Calu3 (cell line): ENCODE measurements around the gene TEX14. TPM values are rescaled to one million over a fixed set of nuclear protein-coding genes. Genes with fewer than 3 reads are reported as not detected.

Source experiments
- BruUV-seq: library from RNA; stranded (reverse); fragments of 400-500 nt; replicated peaks from 2 replicates; lab custom pipeline; 2021; lab: Mats Ljungman, UMichigan
- CTCF ChIA-PET: fragments of 300-600 bp; sonication (Branson Sonifier 250); formaldehyde crosslinking; loops from one replicate; lab custom pipeline; 2022; ENCODE audit warnings: antibody characterized with exemption; lab: Charles Lee
- DNase-seq: peaks from one replicate; pipeline ENCODE4 v3.0.0; 2022
- H3K27ac Mint-ChIP-seq: one replicate; pipeline ENCODE4 v1.8.0; 2022; ENCODE audit warnings: mixed read lengths; ENCODE audit not compliant: unreplicated experiment
- H3K27me3 Mint-ChIP-seq: one replicate; pipeline ENCODE4 v1.8.0; 2022; ENCODE audit warnings: mixed read lengths; ENCODE audit not compliant: unreplicated experiment
- H3K36me3 Mint-ChIP-seq: one replicate; pipeline ENCODE4 v1.8.0; 2022; ENCODE audit warnings: mild to moderate bottlenecking, moderate library complexity, mixed read lengths; ENCODE audit not compliant: insufficient read depth, unreplicated experiment
- H3K4me1 Mint-ChIP-seq: one replicate; pipeline ENCODE4 v1.8.0; 2022; ENCODE audit warnings: mild to moderate bottlenecking, low read depth, mixed read lengths; ENCODE audit not compliant: unreplicated experiment
- H3K4me3 Mint-ChIP-seq: one replicate; pipeline ENCODE4 v1.8.0; 2022; ENCODE audit warnings: mild to moderate bottlenecking, low read depth, moderate library complexity, mixed read lengths; ENCODE audit not compliant: unreplicated experiment
- H3K9me3 Mint-ChIP-seq: one replicate; pipeline ENCODE4 v1.8.0; 2022; ENCODE audit warnings: low read depth, mixed read lengths; ENCODE audit not compliant: unreplicated experiment
- CTCF ChIP-seq: fragments of 200-600 bp; IDR thresholded peaks from one replicate; pipeline ENCODE4 v1.8.0; 2022; ENCODE audit warnings: antibody characterized with exemption; ENCODE audit not compliant: unreplicated experiment
- intact Hi-C: fragments of 100-400 bp; cut with micrococcal nuclease; formaldehyde crosslinking; loops from one replicate; pipeline ENCODE4 v1.10.0; 2022; ENCODE audit not compliant: unreplicated experiment
- total RNA-seq: library from RNA; stranded (reverse); gene quantifications from 2 replicates; pipeline ENCODE4 v1.2.3, GENCODE V29; 2022

The TEX14 gene
- total RNA-seq, 1 experiment from 2014 or later, result 0.07 TPM

GRCh38 chr17:58591455-58591854 is 100.4 kb downstream of the TEX14 start:
- no peak overlapping the region for H3K27ac Mint-ChIP-seq
- no peak overlapping the region for H3K4me3 Mint-ChIP-seq
- H3K27me3 Mint-ChIP-seq, result no peaks in the 10 kb centered on the region
- TF ChIP-seq CTCF, result no peak
- no peaks in the 10 kb centered on the region for H3K4me1 Mint-ChIP-seq
- CTCF ChIA-PET, result no interaction called here
- intact Hi-C loops, result no loop called here
- H3K36me3 Mint-ChIP-seq, result no peaks in the 10 kb centered on the region
- no peak for DNase-seq
- BruUV-seq, result no TSS peak
- H3K9me3 Mint-ChIP-seq, result no peaks in the 10 kb centered on the region

GRCh38 chr17:58590377-58590776 is 101.5 kb downstream of the TEX14 start:
- H3K4me3 Mint-ChIP-seq, result no peak overlapping the region
- intact Hi-C loops, result no loop called here
- TF ChIP-seq CTCF, result no peak
- no peak overlapping the region for H3K27ac Mint-ChIP-seq
- H3K4me1 Mint-ChIP-seq, result no peaks in the 10 kb centered on the region
- BruUV-seq, result no TSS peak
- CTCF ChIA-PET, result no interaction called here
- no peaks in the 10 kb centered on the region for H3K27me3 Mint-ChIP-seq
- no peak for DNase-seq
- H3K36me3 Mint-ChIP-seq, result no peaks in the 10 kb centered on the region
- H3K9me3 Mint-ChIP-seq, result no peaks in the 10 kb centered on the region

DNA sequence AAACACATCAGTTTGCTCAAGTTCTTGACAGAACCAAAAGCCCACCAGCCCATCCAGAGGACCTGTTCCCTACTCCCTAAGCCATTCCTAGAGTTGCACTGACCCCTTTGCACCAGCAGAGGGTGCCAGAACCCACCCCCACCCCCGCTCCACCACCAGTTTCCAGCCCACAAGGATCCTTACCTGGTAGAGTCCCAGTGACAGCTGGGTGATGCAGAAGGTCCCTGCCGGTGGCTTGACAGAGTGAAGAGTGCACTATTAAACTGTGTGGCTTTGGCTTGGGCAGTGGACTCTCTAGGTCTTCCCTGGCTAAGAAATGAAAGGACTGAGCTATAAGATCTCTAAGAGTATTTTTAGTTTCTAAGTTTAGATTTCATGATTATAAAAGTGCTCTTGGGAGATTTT is 104.1 kb downstream of the TEX14 start:
- Mint-ChIP-seq H3K27me3 (no peaks in the 10 kb centered on the region), H3K4me3 (no peak overlapping the region), H3K27ac (no peak overlapping the region), H3K4me1 (no peaks in the 10 kb centered on the region), H3K36me3 (no peaks in the 10 kb centered on the region), H3K9me3 (no peaks in the 10 kb centered on the region)
- TF ChIP-seq CTCF, result peak; percentile 78
- BruUV-seq, result no TSS peak
- intact Hi-C loops, result loop anchor here (1.0 kb wide), 1 partner anchor 418 kb away; no protein-coding TSS in a partner anchor
- CTCF ChIA-PET, result interaction anchor here (0.6 to 1.0 kb wide), 6 partner anchors 11 to 417 kb away, joined by 3 to 8 read pairs (median 3); partner anchors contain the start of gene RAD51C
- peak; percentile 44 for DNase-seq

DNA sequence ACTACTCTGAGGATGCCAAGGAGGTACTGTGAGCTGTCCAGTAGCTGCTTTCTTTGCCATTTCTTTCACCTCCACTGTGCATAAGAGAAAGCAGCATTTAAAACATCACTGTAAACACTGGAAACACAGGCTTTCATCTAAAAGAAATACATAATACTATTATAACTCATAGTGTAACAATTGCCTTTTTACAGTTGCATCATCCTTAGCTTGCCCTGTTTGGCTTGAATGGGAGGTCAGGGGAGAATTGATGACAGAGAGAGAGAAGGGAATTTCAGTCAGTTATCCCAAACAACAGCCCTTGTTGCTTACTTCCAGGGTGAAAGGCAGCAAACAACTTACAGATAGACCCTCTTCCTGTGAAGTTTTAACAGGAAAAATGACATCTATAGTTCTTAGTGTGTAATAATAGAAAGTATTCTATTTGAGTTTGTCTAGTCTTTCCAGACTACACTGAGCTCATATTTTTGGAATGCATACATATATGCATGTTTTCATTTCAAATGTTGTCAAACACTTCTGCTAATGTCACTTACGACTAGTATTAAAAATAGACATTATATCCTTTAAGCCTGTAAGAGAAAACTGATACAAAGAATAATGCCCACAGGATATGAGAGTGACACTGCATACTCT is 105.7 kb downstream of the TEX14 start:
- intact Hi-C loops, result no loop called here
- Mint-ChIP-seq H3K36me3 (no peaks in the 10 kb centered on the region), H3K4me1 (no peaks in the 10 kb centered on the region), H3K4me3 (no peak overlapping the region), H3K27me3 (no peaks in the 10 kb centered on the region), H3K9me3 (no peaks in the 10 kb centered on the region), H3K27ac (no peak overlapping the region)
- no peak for DNase-seq
- no peak for TF ChIP-seq CTCF
- CTCF ChIA-PET, result interaction anchor here (0.7 kb wide), 1 partner anchor 336 kb away, joined by 3 read pairs; no protein-coding TSS in a partner anchor
- no TSS peak for BruUV-seq
